Lower lobe of right lung (tissue), 2 donors: ENCODE measurements around the gene TP63. TPM values are rescaled to one million over a fixed set of nuclear protein-coding genes. Genes with fewer than 3 reads are reported as not detected.

ENCODE experiments used
- ATAC-seq, 2 donors: fragments of 200-7000 bp; cut with Tn5 transposase; one replicate each; pipeline ENCODE4 v1.9.1; 2020 to 2022; ENCODE audit warnings: mild to moderate bottlenecking in 2 of 2, moderate library complexity in 2 of 2
- DNase-seq: peaks from one replicate; pipeline ENCODE4 v3.0.0-alpha.2; 2020
- H3K27ac ChIP-seq: fragments of 200-600 bp; one replicate; pipeline ENCODE4 v1.8.0; 2022
- H3K27me3 ChIP-seq: fragments of 200-600 bp; one replicate; pipeline ENCODE4 v1.8.0; 2022; ENCODE audit warnings: low read depth
- H3K36me3 ChIP-seq: fragments of 200-600 bp; one replicate; pipeline ENCODE4 v1.8.0; 2022; ENCODE audit warnings: mild to moderate bottlenecking
- H3K4me1 ChIP-seq: fragments of 200-600 bp; one replicate; pipeline ENCODE4 v1.8.0; 2022
- H3K4me3 ChIP-seq: fragments of 200-600 bp; one replicate; pipeline ENCODE4 v1.8.0; 2022; ENCODE audit warnings: mild to moderate bottlenecking
- H3K9me3 ChIP-seq: fragments of 200-600 bp; one replicate; pipeline ENCODE4 v1.8.0; 2022
- intact Hi-C: fragments of 100-400 bp; cut with DNase I; formaldehyde crosslinking; loops from one replicate; pipeline ENCODE4 v1.11.0; 2022
- total RNA-seq: library from RNA; stranded (reverse); fragmentation: NEBNext Ultra II Directional; extraction: Animal tissue kit (Norgen Biotek cat#: 25700); gene quantifications from one replicate; pipeline ENCODE4 v1.2.1, GENCODE V29; 2021
- TF ChIP-seq, protein P1 (sequence below): fragments of 200-600 bp; IDR thresholded peaks from one replicate; pipeline ENCODE4 v1.8.0; 2022; ENCODE audit warnings: antibody characterized with exemption, mild to moderate bottlenecking
- donor health status: DM: no; HTN: yes; CAD: no; lungs with severe emphysema.

The TP63 gene
- total RNA-seq, 1 donor from 2014 or later, result 2.1 TPM

DNA sequence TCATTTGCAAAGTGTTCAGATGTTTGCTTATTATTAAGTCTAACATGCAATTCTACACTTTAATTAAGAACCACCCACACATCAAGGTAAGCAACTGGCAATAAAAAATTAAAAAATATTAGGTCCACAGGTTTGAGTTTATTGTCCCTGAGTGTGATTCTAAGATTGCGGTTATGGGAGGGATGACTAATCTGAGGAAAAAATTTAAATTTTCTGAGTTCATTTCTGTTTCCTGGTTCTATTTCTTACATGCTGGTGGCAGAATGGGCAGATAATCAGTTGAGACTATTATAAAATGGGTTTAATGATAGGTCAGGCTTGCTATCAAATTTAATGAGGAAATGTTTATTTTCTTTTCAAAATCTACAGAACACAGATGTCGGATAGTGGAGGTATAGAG, 105.9 kb downstream of the TP63 start:
- TF ChIP-seq, protein P1, sequence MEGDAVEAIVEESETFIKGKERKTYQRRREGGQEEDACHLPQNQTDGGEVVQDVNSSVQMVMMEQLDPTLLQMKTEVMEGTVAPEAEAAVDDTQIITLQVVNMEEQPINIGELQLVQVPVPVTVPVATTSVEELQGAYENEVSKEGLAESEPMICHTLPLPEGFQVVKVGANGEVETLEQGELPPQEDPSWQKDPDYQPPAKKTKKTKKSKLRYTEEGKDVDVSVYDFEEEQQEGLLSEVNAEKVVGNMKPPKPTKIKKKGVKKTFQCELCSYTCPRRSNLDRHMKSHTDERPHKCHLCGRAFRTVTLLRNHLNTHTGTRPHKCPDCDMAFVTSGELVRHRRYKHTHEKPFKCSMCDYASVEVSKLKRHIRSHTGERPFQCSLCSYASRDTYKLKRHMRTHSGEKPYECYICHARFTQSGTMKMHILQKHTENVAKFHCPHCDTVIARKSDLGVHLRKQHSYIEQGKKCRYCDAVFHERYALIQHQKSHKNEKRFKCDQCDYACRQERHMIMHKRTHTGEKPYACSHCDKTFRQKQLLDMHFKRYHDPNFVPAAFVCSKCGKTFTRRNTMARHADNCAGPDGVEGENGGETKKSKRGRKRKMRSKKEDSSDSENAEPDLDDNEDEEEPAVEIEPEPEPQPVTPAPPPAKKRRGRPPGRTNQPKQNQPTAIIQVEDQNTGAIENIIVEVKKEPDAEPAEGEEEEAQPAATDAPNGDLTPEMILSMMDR, result no peak
- H3K4me3 ChIP-seq, result no peak overlapping the region

DNA sequence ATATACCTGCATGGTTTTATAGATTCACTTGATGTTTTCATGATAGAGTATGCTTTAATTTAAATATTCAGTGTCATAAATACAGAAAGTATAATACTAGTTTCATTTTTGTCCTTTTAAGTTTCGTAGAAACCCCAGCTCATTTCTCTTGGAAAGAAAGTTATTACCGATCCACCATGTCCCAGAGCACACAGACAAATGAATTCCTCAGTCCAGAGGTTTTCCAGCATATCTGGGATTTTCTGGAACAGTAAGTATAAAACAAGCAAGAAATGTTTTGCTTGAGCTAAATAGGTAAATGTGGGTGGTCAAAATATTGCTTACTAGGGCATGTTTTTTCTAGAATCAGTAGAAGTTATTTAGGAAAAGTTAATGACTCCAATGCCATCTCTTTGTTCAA, 106.4 kb downstream of the TP63 start:
- no peak for DNase-seq
- no peaks in the 10 kb centered on the region for H3K9me3 ChIP-seq

More for the DNA sequence above, 105.9 kb downstream of the TP63 start:
- no peak for ATAC-seq
- Histone ChIP-seq H3K4me1 (no peaks in the 10 kb centered on the region), H3K27me3 (no peaks in the 10 kb centered on the region), H3K36me3 (no peaks in the 10 kb centered on the region), H3K9me3 (no peaks in the 10 kb centered on the region), H3K27ac (no peak overlapping the region)
- intact Hi-C loops, result no loop called here
- no peak for DNase-seq

DNA sequence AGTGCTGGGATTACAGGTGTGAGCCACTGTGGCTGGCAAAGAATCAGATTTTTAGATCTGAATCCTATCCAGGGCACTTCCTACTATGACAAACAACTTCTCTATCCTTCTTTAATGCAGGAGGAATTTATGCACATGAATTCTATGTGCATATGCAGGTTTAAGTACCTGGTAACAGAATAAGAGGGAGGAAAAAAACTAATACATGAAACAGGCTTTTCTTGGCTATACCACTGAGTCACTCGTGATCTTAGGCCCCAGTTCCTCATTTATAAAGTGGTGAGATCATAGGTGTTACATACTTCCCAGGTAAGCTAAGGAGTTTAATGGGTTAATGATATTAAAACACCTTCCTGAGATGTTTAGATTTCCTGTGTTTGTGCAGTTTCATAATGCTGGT, 108.2 kb downstream of the TP63 start:
- ATAC-seq, result no peak
- intact Hi-C loops, result no loop called here
- Histone ChIP-seq H3K27ac (no peak overlapping the region), H3K9me3 (no peaks in the 10 kb centered on the region), H3K36me3 (no peaks in the 10 kb centered on the region), H3K4me3 (no peak overlapping the region), H3K27me3 (no peaks in the 10 kb centered on the region), H3K4me1 (no peaks in the 10 kb centered on the region)
- TF ChIP-seq, protein P1, result no peak
- no peak for DNase-seq

More for the DNA sequence above, 106.4 kb downstream of the TP63 start:
- TF ChIP-seq, protein P1, result no peak
- H3K4me1 ChIP-seq, result no peaks in the 10 kb centered on the region
- no peak overlapping the region for H3K4me3 ChIP-seq
- no peak overlapping the region for H3K27ac ChIP-seq
- H3K27me3 ChIP-seq, result no peaks in the 10 kb centered on the region
- intact Hi-C loops, result no loop called here
- H3K36me3 ChIP-seq, result no peaks in the 10 kb centered on the region
- ATAC-seq, result no peak

DNA sequence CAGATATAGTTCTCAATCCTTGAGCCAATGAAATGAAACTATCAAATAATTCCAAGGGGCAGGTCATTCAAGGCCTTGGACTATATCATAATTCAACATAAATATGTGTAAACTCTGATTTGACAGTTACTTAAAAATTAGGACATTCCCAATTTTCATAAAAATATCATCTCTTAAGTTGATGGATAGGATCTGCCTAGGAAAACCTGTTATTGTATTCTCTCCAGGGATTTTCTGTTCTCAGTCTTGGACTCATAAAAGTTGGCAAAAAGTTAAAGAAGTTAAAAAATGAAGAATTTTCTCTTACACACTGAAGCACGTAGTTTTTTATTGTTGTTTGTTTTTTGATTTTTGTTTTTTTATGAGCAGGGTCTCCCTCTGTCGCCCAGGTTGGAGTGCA, 109.0 kb downstream of the TP63 start:
- intact Hi-C loops, result no loop called here
- H3K4me3 ChIP-seq, result no peak overlapping the region
- no peaks in the 10 kb centered on the region for H3K27me3 ChIP-seq
- H3K27ac ChIP-seq, result no peak overlapping the region
- no peaks in the 10 kb centered on the region for H3K4me1 ChIP-seq
- ATAC-seq, result no peak
- no peaks in the 10 kb centered on the region for H3K36me3 ChIP-seq
- peaks cover 1% of the 10 kb centered on the region for H3K9me3 ChIP-seq
- TF ChIP-seq, protein P1, result no peak
- no peak for DNase-seq

DNA sequence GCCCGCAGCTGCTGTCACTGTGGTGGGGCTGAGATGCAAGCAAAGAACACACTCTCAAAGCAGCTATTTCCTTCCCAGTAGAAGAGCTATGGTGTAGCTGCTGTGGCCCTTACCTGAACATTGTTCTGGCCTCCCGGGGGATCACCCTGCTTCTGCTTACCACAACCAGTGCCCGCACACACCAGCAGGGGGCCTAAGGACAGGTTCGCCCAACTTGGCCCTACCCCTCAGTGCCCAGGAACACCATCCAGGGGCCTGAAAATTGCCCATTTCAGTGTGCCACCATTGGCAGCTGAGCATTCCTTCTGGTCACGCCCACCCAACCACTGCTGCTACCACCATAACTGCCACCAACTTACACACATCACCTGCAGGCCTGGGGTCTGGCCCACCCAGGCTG, 113.0 kb downstream of the TP63 start:
- Histone ChIP-seq H3K36me3 (no peaks in the 10 kb centered on the region), H3K4me3 (no peak overlapping the region), H3K9me3 (peaks cover 3% of the 10 kb centered on the region), H3K27me3 (no peaks in the 10 kb centered on the region), H3K27ac (no peak overlapping the region), H3K4me1 (no peaks in the 10 kb centered on the region)
- intact Hi-C loops, result no loop called here
- ATAC-seq (no peak), DNase-seq (no peak)
- TF ChIP-seq, protein P1, result no peak

DNA sequence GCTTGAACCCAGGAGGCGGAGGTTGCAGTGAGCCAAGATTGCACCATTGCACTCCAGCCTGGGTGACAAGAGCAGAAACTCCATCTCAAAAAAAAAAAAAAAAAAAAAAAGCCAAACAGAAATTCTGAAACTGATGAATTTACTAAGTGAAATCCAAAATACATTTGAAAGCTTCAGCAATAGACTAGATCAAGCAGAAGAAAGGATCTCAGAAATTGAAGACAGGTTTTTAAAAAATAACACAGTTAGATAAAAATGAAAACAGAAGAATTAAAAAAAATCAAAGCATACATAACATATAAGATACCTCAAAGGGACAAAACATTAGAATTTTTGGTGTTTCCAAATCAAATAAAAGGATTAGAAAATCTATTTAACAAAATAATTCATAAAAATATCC, 114.4 kb downstream of the TP63 start:
- TF ChIP-seq, protein P1, result no peak
- Histone ChIP-seq H3K4me3 (no peak overlapping the region), H3K4me1 (no peaks in the 10 kb centered on the region), H3K27ac (no peak overlapping the region), H3K27me3 (no peaks in the 10 kb centered on the region), H3K9me3 (peaks cover 3% of the 10 kb centered on the region), H3K36me3 (no peaks in the 10 kb centered on the region)
- intact Hi-C loops, result no loop called here
- no peak for DNase-seq
- ATAC-seq, result no peak
